ENCODE results near the gene USP5.
"Not testable (repeated sequence)": the region's sequence is repeated elsewhere in the genome, so short reads cannot be mapped to it uniquely, and the experiment has no call there.

USP5 gene

GRCh38 chr12:6842075-6842474 is 9.9 kb upstream of the USP5 start:
- no peak for DNase-seq

GRCh38 chr12:6843118-6843902 is 8.6 kb upstream of the USP5 start:
- no peak for DNase-seq

- no peak for DNase-seq
These were observed 6.6 kb upstream of the USP5 start for GRCh38 chr12:6845395-6845794.

GRCh38 chr12:6846316-6846869 is 5.6 kb upstream of the USP5 start:
- no peak for DNase-seq

GRCh38 chr12:6847676-6848075 is 4.3 kb upstream of the USP5 start:
- no peak for DNase-seq

- DNase-seq = no peak
These were observed 2.5 kb upstream of the USP5 start for GRCh38 chr12:6849427-6849826.

- DNase-seq = no peak
These were observed 1.9 kb upstream of the USP5 start for GRCh38 chr12:6849976-6850560.

GRCh38 chr12:6850796-6851152 is 1.2 kb upstream of the USP5 start:
- no peak for DNase-seq

GRCh38 chr12:6851153-6851920 is 613 bp upstream of the USP5 start, which contains the start of gene CDCA3:
TSS of gene CDCA3 (minus strand) at chr12:6851286. CDS start at chr12:6850952, 334 bp downstream.
- peak; percentile 48 for DNase-seq

- DNase-seq = no peak
These were observed 853 bp downstream of the USP5 start for GRCh38 chr12:6852651-6853354.

- no peak for DNase-seq
These were observed 1.7 kb downstream of the USP5 start for GRCh38 chr12:6853626-6854025.

- DNase-seq = no peak
These were observed 2.1 kb downstream of the USP5 start for GRCh38 chr12:6854036-6854435.

GRCh38 chr12:6855322-6855721 is 3.4 kb downstream of the USP5 start:
- DNase-seq = no peak

- DNase-seq = no peak
These were observed 6.8 kb downstream of the USP5 start for GRCh38 chr12:6858799-6859198.

- DNase-seq = no peak
These were observed 8.2 kb downstream of the USP5 start for GRCh38 chr12:6860116-6860515.

GRCh38 chr12:6860942-6861341 is 9.0 kb downstream of the USP5 start:
- no peak for DNase-seq

GRCh38 chr12:6861391-6861790 is 9.4 kb downstream of the USP5 start:
- no peak for DNase-seq

- no peak for DNase-seq
These were observed 11.1 kb downstream of the USP5 start for GRCh38 chr12:6863033-6863432.

GRCh38 chr12:6863586-6864321 is 11.8 kb downstream of the USP5 start:
- no peak for DNase-seq

GRCh38 chr12:6865307-6865706 is 13.4 kb downstream of the USP5 start:
- not testable (repeated sequence) for DNase-seq

- DNase-seq = no peak
These were observed 14.4 kb downstream of the USP5 start for GRCh38 chr12:6866163-6866919.

All from activated gamma-delta T cell (primary cell).